Renal cortex interstitium (tissue), 11 donors: ENCODE data around the gene ZC3H18. TPM values are rescaled to one million over a fixed set of nuclear protein-coding genes. Genes with fewer than 3 reads are reported as not detected.

ENCODE experiments used
- DNase-seq, 11 donors: peaks; one replicate each; pipeline ENCODE4 v3.0.0-alpha.2; 2013; ENCODE audit warnings: low read depth in 9 of 11, low spot score in 4 of 11; ENCODE audit errors: extremely low read depth in 1 of 11
- polyA plus RNA-seq, 3 donors: library from polyadenylated mRNA; unstranded; fragments of 120-200 nt; gene quantifications; one replicate each; pipeline ENCODE4 v1.2.1, GENCODE V29; 2013; ENCODE audit not compliant: insufficient read length in 3 of 3

Gene ZC3H18
- polyA plus RNA-seq, 3 donors = 35.8 to 43.3 (median 40.5) TPM

DNA sequence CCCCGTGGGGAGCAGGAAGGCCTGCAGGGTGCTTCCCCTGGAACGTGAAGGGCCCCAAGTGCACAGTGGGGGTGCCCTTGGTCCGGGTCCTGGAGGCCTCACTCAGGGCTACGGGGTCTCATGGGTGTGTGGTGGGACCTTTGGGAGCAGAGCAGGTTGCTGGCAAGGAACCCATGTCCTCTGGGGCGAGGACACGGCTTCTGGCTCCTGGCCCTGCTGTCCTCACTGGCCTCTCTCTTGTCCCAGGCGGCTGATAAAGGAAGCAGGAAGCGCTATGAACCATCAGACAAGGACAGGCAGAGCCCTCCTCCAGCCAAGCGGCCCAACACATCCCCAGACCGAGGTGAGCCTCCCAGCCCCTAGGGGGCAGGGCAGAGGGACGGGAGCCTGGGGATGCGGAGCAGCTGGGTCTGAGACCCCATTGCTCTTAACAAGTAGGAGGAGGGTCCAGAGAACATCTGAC is 58.3 kb downstream of the ZC3H18 start:
- no peak for DNase-seq

- DNase-seq = no peak
Observed at GRCh38 chr16:88629835-88630234, 59.6 kb downstream of the ZC3H18 start.

- DNase-seq = no peak
Observed at GRCh38 chr16:88630433-88630832, 60.2 kb downstream of the ZC3H18 start.

DNA sequence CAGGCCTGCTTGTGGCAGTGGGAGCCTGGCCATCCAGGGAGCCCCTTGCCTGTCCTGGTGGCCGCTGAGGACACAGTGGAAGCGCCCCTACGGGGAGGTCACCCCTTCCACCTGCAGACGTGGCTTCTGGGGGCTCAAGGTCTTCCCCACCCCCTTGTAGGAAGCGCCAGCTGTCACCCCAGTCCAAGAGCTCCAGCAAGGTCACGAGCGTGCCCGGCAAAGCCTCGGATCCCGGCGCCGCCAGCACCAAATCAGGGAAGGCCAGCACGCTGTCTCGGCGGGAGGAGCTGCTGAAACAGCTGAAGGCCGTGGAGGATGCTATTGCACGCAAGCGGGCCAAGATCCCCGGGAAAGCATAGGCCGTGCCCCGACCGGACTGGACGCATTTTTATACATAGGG is 60.7 kb downstream of the ZC3H18 start:
- no peak for DNase-seq

DNA sequence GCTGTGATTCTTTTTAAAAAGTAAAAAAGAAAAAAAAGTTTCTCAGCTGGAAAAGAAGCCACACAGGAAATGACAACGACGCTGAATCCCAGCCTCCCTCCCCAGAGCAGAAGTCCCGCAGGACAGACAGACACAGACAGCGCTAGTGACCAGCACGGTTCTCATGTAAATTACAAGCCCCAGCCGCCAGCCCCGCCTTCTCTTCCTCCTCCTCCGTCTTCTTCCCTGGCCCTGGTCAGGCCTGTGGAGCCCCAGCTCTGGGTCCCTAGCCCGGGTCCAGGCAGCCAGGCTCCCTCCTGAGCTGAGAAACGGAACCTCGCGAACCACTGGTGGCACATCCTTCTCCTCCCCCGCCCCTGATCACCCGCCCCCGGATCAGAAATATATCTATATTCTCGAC is 61.2 kb downstream of the ZC3H18 start:
- no peak for DNase-seq

DNA sequence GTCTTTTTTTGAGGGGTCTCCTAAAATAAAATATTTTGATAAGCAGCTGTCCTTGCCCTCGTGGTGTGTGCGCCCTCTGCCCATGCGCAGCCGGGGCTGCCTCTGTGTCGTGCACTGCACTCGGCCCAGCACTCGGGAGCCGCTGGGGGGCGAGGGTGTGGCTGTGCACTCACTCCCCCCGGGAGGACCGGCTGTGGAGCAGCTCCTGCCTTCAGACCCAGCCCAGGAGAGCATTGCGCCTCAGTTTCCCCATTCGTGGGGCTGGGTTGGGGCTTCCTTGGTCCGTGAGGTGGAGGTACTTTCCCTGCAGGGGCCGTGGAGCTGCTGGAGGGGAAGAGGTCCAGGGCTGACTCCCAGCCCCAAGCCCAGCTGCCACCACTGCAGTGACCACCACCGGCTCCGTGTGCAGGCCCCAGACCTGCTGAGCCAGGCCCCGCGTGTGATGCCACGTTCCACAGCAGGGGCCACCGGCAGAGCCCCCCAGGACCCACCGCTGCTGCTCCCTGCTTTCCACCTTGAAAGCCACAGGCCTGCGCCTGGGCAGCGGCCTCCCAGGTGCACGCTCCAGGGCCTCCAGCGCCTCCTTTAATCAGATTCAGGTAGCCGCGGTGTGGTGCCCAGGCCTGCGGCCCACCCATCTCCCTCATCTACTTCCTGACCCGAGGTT is 61.9 kb downstream of the ZC3H18 start:
- no peak for DNase-seq

DNA sequence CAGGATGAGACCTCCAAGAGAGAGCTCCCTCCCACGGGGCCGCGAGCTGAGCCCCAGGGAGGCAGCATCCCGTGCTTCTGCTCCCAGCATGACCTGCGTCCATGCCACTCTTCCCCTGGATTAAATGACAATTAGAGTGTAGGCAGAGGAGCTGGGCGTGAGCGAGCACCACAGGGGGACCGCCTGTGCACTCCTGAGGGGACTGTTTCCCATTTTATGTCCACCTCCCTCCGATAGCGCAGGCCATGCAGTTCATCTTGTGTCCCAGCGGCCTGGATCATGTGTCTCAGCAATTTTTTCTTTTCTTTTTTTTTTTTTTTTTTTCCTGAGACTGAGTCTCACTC is 62.4 kb downstream of the ZC3H18 start:
- no peak for DNase-seq

GRCh38 chr16:88633684-88634140 is 63.5 kb downstream of the ZC3H18 start:
- no peak for DNase-seq

- no peak for DNase-seq
Observed at GRCh38 chr16:88634141-88634993, 64.2 kb downstream of the ZC3H18 start.

GRCh38 chr16:88634994-88635670 is 64.9 kb downstream of the ZC3H18 start:
- DNase-seq = no peak

DNA sequence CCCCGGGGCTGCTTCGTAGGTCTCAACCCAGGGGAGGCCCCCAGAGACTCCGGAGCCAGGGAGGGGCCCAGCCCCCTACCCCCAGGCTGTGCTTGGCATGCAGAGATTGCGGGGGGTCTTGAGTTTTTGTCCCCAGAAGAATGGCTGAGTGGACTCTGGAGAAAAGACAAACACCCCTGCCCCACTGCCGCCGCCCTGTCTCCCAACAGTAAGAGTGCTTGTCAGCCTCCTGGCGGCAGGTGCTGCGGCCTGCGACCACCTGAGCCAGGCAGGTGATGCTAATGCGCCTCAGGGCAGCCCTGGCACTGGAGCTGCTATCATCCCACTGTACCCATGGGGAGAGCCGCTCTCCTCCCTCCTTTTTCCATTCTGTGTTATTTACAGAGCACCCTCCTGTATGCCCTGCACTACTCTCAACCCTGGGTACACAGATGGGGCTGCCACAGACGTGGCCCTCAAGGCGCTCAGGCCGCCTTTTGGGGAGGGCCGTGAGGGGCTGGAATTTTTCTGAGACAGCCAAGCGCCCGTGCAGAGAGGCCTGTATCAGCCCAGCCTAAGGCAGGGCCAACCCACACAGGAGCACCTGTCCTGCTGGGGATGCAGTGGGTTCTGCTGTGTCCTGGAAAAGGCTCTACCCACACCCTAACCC is 65.6 kb downstream of the ZC3H18 start:
- DNase-seq = no peak

DNA sequence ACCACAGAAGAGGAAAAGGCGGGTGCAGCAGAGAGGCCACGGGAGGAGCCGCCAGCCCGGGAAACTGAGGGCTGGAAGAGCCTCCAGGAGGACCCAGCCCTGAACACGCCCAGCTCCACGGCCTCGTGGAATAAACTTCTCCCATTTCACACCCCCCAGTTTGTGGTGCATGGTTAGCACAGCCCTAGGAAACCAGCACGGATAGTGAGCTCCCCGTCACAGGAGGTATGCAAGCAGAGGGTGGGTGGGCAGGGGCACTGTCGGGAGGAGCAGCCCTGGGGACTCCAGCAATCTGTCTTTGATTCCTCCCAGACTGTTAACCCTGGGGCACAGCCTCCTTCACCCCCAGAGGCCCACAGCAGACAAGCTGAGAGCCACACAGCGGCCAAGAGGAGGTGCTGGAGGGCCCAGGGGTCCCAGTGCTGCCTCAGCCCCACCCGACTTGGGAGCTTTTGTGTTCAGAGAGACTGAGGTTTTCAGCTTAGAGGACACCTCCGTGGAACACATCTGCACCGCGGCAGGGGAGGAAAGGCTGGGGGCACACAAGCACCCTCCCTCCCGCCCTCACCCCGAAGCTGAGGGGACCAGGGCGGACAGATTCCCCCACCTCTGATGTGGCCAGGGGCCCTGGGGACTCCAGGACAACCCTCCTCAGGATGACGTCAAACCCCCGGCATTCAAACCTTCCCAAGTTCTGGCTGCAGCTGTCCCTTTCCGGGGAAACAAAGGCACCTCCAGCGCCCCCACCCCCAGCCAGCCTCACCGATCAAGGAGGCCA is 66.5 kb downstream of the ZC3H18 start:
- no peak for DNase-seq

- no peak for DNase-seq
Observed at GRCh38 chr16:88638323-88639230, 68.4 kb downstream of the ZC3H18 start, which contains the start of gene IL17C. Gene IL17C, plus strand, starts transcription at chr16:88638572. Its CDS starts 70 bp downstream, at chr16:88638642.

- DNase-seq = no peak
Observed at GRCh38 chr16:88639231-88640038, 69.2 kb downstream of the ZC3H18 start.

DNA sequence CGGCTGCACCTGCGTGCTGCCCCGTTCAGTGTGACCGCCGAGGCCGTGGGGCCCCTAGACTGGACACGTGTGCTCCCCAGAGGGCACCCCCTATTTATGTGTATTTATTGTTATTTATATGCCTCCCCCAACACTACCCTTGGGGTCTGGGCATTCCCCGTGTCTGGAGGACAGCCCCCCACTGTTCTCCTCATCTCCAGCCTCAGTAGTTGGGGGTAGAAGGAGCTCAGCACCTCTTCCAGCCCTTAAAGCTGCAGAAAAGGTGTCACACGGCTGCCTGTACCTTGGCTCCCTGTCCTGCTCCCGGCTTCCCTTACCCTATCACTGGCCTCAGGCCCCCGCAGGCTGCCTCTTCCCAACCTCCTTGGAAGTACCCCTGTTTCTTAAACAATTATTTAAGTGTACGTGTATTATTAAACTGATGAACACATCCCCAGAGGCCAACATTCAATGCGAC is 69.9 kb downstream of the ZC3H18 start:
- no peak for DNase-seq

GRCh38 chr16:88640498-88641247 is 70.5 kb downstream of the ZC3H18 start:
- DNase-seq = no peak
